Neural cell (in vitro differentiated cells): ENCODE measurements around the gene CRCP. TPM values are rescaled to one million over a fixed set of nuclear protein-coding genes. Genes with fewer than 3 reads are reported as not detected.

Experiments used
- H2AFZ ChIP-seq: fragments of 200-600, 300-800 bp; sonication (generic), shearing (Covaris generic); 2 replicates; pipeline ENCODE4 v1.6.0; 2014; ENCODE audit warnings: low read depth, mild to moderate bottlenecking, antibody characterized with exemption, low read length, moderate library complexity
- H3F3A ChIP-seq: fragments of 200-600 bp; shearing (Covaris generic); 2 replicates; pipeline ENCODE4 v1.6.1; 2016; ENCODE audit warnings: mild to moderate bottlenecking, moderate library complexity, mixed read lengths, antibody characterized with exemption, low read length; ENCODE audit not compliant: insufficient read depth, poor library complexity, severe bottlenecking
- H3K27ac ChIP-seq: fragments of 200-600, 300-800 bp; sonication (generic), shearing (Covaris generic); 2 replicates; pipeline ENCODE4 v1.5.1; 2014; ENCODE audit warnings: mild to moderate bottlenecking, low read length, moderate library complexity
- H3K27me3 ChIP-seq: fragments of 300-800, 200-600 bp; sonication (generic), shearing (Covaris generic); 2 replicates; pipeline ENCODE4 v1.6.0; 2014; ENCODE audit warnings: mild to moderate bottlenecking, low read depth, low read length, moderate library complexity; ENCODE audit not compliant: insufficient read depth
- H3K36me3 ChIP-seq: fragments of 300-800, 200-600 bp; sonication (generic), shearing (Covaris generic); 2 replicates; pipeline ENCODE4 v1.5.1; 2014; ENCODE audit warnings: mild to moderate bottlenecking, antibody characterized with exemption, low read length, moderate library complexity; ENCODE audit not compliant: insufficient read depth
- H3K4me2 ChIP-seq: fragments of 300-800, 200-600 bp; sonication (generic), shearing (Covaris generic); 2 replicates; pipeline ENCODE4 v1.6.0; 2014; ENCODE audit warnings: mild to moderate bottlenecking, low read length
- H3K4me3 ChIP-seq: fragments of 300-800, 200-600 bp; sonication (generic), shearing (Covaris generic); 2 replicates; pipeline ENCODE4 v1.5.1; 2014; ENCODE audit warnings: mild to moderate bottlenecking, low read length, moderate library complexity
- H3K79me2 ChIP-seq: fragments of 200-600 bp; shearing (Covaris generic); replicated peaks from 2 replicates; pipeline ENCODE4 v1.6.0; 2014; ENCODE audit warnings: mild to moderate bottlenecking, low read length, moderate library complexity; ENCODE audit not compliant: insufficient read depth
- H3K9ac ChIP-seq: fragments of 300-800, 200-600 bp; sonication (generic), shearing (Covaris generic); 2 replicates; pipeline ENCODE4 v1.6.1; 2016; ENCODE audit warnings: mild to moderate bottlenecking, low read length, mixed read lengths
- H3K9me2 ChIP-seq: fragments of 200-600 bp; shearing (Covaris generic); 2 replicates; pipeline ENCODE4 v1.6.1; 2016; ENCODE audit warnings: mild to moderate bottlenecking, low read length, mixed read lengths; ENCODE audit not compliant: insufficient read depth
- H3K9me3 ChIP-seq: fragments of 200-600, 300-800 bp; sonication (generic), shearing (Covaris generic); 2 replicates; pipeline ENCODE4 v1.6.1; 2016; ENCODE audit warnings: mild to moderate bottlenecking, mixed run types, low read length, moderate library complexity, mixed read lengths
- H4K20me1 ChIP-seq: fragments of 200-600 bp; shearing (Covaris generic); 2 replicates; pipeline ENCODE4 v1.6.1; 2016; ENCODE audit warnings: mild to moderate bottlenecking, mixed run types; ENCODE audit not compliant: insufficient read depth
- CTCF ChIP-seq: fragments of 450-650 bp; IDR thresholded peaks from 2 replicates; pipeline ENCODE4 v1.5.1; 2014; ENCODE audit warnings: antibody characterized with exemption, mild to moderate bottlenecking, moderate library complexity; ENCODE audit not compliant: poor library complexity, severe bottlenecking
- EP300 ChIP-seq: fragments of 450-650 bp; conservative IDR thresholded peaks from 2 replicates; pipeline ENCODE4 v1.6.1; 2014; ENCODE audit warnings: antibody characterized with exemption, mild to moderate bottlenecking, moderate library complexity; ENCODE audit not compliant: poor library complexity, severe bottlenecking
- EZH2 ChIP-seq: fragments of 200-600, 300-800 bp; shearing (Covaris generic), sonication (generic); IDR thresholded peaks from 2 replicates; pipeline ENCODE4 v1.6.1; 2014; ENCODE audit warnings: antibody characterized with exemption, low read length, borderline replicate concordance, mild to moderate bottlenecking; ENCODE audit not compliant: insufficient read depth, poor library complexity, severe bottlenecking
- MXI1 ChIP-seq: fragments of 450-650 bp; conservative IDR thresholded peaks from 2 replicates; pipeline ENCODE4 v1.6.1; 2014; ENCODE audit warnings: antibody characterized with exemption, mild to moderate bottlenecking; ENCODE audit not compliant: poor library complexity, severe bottlenecking
- POLR2AphosphoS5 ChIP-seq: IDR thresholded peaks from 2 replicates; pipeline ENCODE4 v1.6.1; 2012
- RAD21 ChIP-seq: fragments of 450-650 bp; conservative IDR thresholded peaks from 2 replicates; pipeline ENCODE4 v1.6.1; 2014; ENCODE audit warnings: antibody characterized with exemption, mild to moderate bottlenecking, moderate library complexity
- REST ChIP-seq: IDR thresholded peaks from 2 replicates; pipeline ENCODE4 v1.6.1; 2012; ENCODE audit warnings: borderline replicate concordance
- SMC3 ChIP-seq: fragments of 450-650 bp; conservative IDR thresholded peaks from 2 replicates; pipeline ENCODE4 v1.6.1; 2014; ENCODE audit warnings: antibody characterized with exemption, mild to moderate bottlenecking, moderate library complexity; ENCODE audit not compliant: poor library complexity
- TAF1 ChIP-seq: IDR thresholded peaks from 2 replicates; pipeline ENCODE4 v1.6.1; 2012; ENCODE audit warnings: low read depth
- polyA plus RNA-seq: library from polyadenylated mRNA; depleted of rRNA; stranded (reverse); fragments of >200 nt; gene quantifications from 2 replicates; pipeline ENCODE4 v1.2.3, GENCODE V29; 2014

Gene CRCP
- polyA plus RNA-seq, 1 donor from 2014 or later = 53.6 TPM

- Histone ChIP-seq H4K20me1 (no peaks in the 10 kb centered on the region), H3K9me3 (peaks cover 2% of the 10 kb centered on the region), H3F3A (no peaks in the 10 kb centered on the region), H3K9ac (no peak overlapping the region), H3K4me2 (no peak overlapping the region), H3K9me2 (no peaks in the 10 kb centered on the region), H3K36me3 (peaks cover 8% of the 10 kb centered on the region), H3K79me2 (no peaks in the 10 kb centered on the region), H3K27ac (no peak overlapping the region), H3K4me3 (no peak overlapping the region), H3K27me3 (no peaks in the 10 kb centered on the region), H2AFZ (no peak overlapping the region)
- TF ChIP-seq MXI1 (no peak), REST (no peak), CTCF (no peak), EZH2 (no peak), TAF1 (no peak), POLR2AphosphoS5 (no peak), RAD21 (no peak), EP300 (no peak), SMC3 (no peak)
Observed at GRCh38 chr7:66157060-66157459, 42.4 kb downstream of the CRCP start.

GRCh38 chr7:66162622-66163021, 48.0 kb downstream of the CRCP start:
- Histone ChIP-seq H3F3A (no peaks in the 10 kb centered on the region), H3K27ac (no peak overlapping the region), H3K4me3 (no peak overlapping the region), H3K79me2 (no peaks in the 10 kb centered on the region), H3K4me2 (no peak overlapping the region), H2AFZ (no peak overlapping the region), H3K36me3 (no peaks in the 10 kb centered on the region), H3K9me3 (peaks cover 2% of the 10 kb centered on the region), H4K20me1 (no peaks in the 10 kb centered on the region), H3K27me3 (no peaks in the 10 kb centered on the region), H3K9ac (no peak overlapping the region), H3K9me2 (no peaks in the 10 kb centered on the region)
- TF ChIP-seq TAF1 (no peak), EP300 (no peak), EZH2 (no peak), POLR2AphosphoS5 (no peak), CTCF (no peak), REST (no peak), MXI1 (no peak), SMC3 (no peak), RAD21 (no peak)
